ENCODE results near the gene PIGR.

PIGR gene, protein sequence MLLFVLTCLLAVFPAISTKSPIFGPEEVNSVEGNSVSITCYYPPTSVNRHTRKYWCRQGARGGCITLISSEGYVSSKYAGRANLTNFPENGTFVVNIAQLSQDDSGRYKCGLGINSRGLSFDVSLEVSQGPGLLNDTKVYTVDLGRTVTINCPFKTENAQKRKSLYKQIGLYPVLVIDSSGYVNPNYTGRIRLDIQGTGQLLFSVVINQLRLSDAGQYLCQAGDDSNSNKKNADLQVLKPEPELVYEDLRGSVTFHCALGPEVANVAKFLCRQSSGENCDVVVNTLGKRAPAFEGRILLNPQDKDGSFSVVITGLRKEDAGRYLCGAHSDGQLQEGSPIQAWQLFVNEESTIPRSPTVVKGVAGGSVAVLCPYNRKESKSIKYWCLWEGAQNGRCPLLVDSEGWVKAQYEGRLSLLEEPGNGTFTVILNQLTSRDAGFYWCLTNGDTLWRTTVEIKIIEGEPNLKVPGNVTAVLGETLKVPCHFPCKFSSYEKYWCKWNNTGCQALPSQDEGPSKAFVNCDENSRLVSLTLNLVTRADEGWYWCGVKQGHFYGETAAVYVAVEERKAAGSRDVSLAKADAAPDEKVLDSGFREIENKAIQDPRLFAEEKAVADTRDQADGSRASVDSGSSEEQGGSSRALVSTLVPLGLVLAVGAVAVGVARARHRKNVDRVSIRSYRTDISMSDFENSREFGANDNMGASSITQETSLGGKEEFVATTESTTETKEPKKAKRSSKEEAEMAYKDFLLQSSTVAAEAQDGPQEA
- 0.82 to 8.4 (median 3.0) reads per million in 18 experiments for total RNA-seq

DNA sequence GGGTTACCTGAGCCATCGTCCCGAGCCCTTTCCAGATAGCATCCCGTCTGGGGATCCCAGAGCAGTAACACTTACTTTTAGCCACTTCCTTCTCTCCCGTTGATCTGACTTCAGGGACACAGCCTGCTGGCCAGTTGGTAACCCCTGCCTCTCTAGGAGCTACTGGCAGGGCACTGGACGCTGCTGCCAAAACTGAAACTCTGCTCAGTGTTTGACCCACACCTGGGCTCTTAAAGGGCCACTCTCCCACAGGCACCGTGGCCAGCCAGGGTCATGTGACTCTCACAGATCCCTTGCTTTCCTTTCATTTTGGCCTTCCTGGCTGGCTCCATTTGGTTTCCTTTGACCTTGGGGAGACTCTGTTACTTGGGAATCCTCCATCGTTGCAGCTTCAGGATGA lies at the start of gene PIGR:
Gene PIGR, minus strand, starts transcription at position 206 of the 400 bp plus-strand sequence. CDS start 5,935 bp downstream, outside the sequence.
- DNase-seq, result no peak

DNA sequence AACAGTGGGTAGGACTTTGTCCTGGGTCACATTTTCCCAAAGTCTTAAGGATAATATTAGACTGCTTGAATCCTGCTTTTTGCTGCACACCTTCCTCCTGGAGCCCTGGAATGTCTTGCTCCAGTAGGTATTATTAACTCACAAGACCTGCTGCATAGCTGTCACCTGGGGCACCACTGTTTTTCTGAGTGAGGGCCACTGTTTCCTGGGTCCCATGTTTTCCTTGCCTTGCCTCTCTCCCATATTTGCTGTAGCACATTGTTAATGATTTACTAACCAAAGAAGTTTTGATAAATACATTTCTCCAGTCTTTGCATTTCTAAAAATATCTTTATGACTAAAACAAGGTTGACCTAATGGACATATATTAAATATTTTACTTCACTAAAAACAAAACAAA lies 46.5 kb upstream of the PIGR start:
- no peak for DNase-seq

DNA sequence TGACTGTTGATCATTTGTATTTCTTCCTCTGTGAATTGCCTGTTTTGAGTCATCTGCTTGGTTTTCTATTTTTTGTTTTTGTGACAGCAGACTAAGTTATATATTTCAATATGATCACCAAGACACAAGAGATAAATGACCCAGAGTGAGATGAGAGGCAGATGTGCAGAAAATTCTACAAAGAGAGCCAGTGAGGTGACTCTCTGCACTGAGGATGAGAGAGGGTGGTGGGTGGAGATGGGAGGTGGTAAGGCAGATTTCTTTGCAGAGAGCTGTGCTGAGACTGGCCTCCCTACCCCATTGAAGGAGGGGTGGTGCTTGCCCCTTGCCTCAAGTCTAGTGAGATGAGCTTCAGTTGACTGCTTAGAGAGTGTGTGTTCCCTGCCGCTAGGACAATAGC lies 41.6 kb upstream of the PIGR start:
- DNase-seq, result no peak

DNA sequence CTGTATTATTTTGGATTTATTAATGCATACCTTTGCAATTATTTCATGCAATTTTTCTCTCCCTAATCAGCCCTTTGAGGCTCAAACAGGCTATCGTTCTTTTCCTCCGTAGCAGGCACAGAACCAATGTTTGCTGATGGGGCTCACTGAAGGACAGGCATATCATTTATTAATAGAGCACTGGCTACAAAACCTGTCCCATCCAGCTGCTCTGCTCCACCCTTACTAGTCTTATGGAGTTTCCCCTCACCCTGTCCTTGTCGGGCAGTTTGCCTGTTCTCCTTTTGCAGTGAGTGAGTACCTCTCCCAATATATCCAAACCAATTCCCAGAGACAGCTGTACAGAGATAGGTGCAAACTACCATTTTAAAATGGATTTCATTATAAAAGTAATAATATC lies 40.6 kb upstream of the PIGR start:
- DNase-seq, result no peak

DNA sequence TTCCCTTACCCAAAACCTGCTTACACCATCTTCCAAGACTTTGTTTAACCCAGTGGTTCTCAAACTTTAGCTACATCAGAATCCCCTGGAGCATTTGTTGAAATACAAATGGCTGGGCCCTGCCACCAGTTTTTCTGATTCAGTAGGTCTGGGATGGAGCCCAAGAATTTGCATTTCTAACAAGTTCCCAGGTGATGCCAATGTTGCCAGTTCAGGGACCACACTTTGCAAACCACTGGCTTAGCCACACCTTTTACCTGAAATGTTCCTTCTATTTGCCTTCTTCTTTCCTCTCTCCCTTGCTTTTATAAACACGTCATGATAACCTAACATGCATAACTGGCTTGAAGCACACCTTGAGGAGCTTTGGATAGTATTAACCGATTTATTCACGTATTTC lies 40.1 kb upstream of the PIGR start:
- no peak for DNase-seq

DNA sequence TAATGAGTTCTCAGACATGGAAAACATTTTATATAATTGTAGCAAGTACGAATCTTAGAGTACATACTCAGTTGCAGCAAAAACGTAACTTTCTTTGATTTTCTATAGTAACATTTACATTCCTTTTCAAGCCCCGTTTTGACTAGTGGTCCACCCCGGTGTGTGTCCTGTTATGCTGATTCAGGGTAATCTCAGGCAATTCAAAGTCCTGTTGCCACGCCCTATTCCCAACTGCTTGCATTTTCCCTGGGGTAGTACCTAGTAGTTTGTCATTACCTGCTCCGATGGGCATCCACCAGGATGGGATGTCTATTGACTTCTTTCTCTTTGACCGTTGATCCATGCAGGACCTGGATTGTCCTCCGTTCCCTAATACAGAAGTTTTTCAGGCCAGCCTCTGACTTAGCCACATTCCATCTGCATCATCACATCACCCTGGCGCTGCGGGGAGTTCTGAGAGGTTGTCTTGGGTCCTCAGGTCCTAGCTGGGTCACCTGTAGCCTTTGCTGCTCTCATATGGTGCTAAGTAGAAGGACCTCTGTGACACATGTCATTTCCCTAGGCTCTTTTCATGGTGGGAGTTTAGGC lies 39.0 kb upstream of the PIGR start:
- DNase-seq, result no peak

DNA sequence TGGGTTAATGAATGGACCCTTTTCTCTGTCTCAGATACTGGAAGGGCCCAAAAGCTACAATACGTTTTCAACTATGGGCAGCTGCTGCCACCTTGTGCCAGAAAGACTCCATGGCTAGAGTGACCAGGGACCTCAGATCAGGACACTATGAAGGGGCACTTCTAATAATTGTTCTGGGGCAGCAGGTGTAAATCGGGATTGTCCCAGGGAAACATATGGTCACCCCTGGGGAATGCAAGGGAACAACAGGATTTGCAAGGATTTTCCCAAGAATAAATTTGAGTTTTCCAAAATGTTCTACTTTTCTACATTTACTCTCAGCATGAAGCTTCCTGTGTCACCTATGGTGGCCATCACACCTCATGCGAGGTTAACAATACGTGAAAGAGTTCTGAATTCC lies 36.0 kb upstream of the PIGR start:
- peak; percentile 75 to 78 for DNase-seq

DNA sequence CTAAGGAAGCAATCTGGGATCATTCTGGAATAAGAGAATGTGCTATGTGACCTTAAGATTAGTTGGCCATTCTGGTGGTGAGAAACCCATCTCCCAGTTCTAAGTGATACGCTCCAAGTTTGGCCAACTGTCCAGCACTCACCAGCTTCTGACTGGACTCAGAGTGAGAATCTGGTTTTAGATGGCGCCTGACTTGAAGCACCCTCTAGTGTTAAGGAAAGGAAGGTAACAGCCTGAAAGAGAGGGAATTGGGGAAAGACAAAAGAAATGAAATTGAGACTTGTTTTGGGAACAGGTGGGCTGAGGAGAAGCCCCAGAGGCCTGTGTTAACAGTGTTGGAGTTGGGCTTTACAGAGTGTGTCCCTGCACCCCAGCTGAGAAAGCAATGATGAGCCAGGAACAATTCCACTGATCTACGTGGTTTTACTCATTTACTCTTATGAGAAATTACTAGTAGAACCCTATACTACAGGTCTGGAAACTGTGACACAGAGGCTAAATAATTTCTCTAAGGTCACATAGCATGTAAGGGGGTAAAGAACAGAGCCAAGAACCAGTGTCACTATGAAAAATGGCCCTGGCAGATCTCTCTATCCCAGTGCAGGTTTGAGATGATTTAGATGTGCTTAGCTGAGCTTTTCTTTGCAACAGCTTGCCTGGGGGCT lies 33.2 kb upstream of the PIGR start:
- peak; percentile 35 to 46 for DNase-seq

DNA sequence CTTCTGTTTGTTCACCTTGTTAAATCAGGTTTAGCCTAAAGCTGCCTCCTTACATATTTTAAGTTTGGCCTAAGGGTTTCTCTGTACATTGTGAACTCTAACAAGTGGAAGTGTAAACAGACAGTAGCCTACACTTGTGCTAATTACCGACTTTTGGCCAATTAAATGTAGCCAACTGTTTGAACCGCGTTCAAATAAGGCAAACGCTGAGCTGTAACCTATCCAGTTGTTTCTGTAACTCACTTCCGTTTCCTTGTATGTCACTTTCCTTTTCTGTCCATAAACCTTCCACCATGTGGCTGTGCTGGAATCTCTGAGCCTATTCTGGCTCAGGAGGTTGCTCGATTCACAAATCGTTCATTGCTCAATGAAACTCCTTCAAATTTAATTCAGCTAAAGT lies 32.0 kb upstream of the PIGR start:
- no peak for DNase-seq

DNA sequence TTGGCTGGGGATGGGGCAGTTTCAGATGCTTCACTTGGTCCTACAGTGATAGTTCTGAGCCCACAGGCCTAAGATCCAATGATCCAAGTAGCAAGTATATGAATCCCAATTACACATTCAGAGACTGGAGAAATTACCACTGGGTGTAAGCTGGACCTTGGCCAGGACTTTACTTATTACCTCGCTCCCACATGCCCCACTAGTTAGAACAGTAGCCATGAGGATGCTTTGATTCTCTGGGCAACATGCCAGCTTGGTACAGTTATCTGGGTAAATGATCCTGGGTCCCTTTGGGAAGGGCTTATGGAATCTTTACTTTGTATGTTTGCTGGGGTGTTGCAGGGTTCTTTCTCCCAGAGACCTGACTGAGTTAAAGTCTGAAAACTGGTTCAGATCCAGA lies 29.0 kb upstream of the PIGR start:
- no peak for DNase-seq

DNA sequence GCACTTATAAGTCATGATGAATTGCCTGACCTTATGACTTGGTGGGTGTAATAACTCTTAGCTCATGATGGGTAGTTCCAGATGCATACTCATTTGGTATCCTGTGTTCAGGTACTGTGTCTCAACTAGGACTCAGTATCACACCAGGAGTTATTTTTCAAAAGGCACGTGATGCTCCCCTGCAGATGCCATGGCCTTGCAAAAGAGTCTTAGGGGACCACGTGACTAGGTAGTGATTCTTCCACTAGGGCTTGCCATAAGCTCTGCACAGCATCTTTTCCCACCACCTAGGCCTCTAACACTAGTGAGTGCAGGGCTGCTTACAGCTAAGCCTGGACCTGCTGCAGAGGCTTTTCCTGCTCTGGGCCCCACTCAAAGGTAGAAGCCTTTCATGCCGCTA lies 27.9 kb upstream of the PIGR start:
- DNase-seq, result no peak

DNA sequence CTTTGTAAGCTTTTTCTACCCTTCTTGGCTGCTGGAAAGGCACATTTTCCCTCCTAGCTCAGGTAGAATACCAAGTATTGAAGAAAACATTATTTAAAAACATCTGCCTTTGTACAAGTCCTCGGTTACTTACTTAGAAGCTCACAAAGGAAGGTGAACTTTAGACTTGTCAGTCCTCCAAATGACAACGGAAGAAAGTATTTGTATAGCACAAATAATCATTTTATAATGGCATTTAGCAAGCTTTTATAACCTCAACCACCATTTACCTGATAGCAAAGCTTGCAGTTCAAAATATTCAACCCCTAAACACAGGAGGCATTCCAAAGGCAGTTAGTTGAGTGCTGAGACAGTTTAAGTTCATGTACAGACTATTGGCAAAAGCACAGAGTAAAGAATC lies 26.5 kb upstream of the PIGR start:
- DNase-seq, result no peak

DNA sequence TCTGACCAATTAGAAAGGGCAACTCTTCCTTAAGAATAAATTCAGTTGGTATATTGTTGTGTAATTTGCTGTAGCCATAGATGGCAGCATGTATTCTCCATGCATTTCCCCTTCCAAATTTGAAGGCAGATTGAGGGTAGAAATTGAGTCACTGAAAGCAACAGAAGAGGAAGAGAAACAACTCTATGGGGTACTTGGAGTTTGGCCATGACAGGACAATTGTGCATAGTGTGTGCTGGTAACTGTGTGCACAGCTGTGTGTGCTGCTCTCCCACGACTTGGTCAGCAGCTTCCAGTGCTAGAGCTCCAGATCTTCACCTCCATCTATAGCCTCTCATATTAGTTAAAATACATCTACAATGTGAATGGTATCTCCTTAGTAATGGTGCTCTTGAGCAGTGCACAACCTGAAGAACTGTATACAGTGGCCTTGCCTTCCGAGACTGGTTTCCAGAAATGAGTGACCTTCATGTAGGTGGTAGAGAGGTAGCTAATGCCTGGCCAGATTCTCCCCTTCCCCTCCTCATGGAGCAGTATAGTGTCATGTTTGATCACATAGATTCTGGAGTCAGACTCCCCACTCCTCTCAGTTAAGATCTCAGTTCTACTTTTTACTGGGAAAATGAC lies 24.9 kb upstream of the PIGR start:
- DNase-seq, result peak; percentile 61 to 78

DNA sequence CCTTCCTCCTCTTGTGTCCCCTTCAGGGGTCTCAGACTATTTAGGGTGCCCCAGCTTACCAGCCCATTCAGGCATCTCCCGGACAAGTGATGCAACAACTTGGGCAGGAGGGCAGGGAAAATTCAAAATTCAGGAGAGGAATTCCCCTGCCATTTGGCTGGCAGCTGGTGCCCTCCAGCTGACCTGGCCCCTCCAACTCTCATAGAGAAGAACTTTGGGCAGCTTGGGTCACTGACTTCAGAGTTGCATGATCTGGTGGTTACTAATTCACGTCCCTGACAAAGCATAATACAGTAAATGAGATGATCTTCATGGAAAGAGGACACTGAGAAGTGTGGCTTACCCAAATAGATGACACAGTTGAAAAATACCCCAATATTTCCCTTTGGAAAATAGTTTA lies 24.2 kb upstream of the PIGR start, which contains the start of gene FCAMR:
Gene FCAMR, minus strand, starts transcription at position 15 of the 400 bp plus-strand sequence. CDS start 335 bp downstream, outside the sequence.
- peak; percentile 43 for DNase-seq

DNA sequence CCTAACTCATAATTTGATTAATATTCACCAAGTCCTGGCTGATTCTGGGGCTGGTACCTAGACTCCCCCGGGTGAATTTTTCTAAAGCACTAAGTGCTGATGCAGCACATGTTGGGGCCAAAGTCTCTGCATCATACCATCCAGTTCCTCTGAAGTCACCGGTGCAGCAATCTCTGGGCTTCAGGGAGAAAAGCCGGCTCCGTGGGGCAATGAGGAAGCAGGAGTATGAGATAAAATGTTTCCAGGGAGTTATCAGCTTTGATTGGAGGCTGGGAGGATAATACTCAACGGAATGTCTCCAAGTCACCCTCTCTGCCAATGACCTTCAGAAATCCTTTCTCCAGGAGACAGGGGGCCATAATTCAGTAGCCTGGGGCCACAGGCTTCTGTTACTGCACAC lies 22.8 kb upstream of the PIGR start:
- peak; percentile 26 to 67 for DNase-seq

DNA sequence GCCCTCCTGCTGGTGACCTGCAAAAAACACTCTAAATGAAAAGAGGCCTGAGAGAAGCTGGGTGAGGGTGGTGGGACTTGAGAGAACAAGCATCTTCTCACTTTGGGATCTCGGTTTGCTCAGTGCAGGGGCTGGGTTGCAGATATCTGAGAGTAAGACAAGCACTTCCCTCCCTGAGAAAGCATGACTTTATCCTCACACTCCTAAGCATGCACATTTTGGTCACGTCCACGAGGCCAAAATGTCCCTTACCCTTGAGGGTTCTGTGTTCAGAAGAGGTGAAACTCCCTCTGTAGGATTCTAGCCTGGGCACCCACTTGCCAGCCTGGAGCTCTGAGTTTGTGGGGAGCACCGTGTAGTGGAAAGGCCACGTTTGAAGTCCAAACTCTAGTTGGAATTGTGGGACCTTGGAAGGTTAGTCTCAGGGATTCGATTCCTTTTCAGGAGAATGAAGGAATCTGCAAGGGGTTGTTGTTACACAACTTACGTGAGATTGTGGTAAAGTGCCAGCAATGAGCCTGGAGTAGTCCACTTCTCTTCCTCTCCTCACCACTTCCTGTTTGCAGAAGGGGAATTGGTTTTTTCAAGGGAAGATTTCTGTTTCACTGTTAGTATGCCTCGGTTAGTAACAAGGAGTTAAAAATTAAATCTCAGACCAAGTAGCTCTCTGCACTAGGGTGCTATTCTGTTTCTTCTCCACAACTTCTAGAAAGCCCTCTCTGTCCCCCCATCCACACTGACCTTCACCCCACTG lies 21.0 kb upstream of the PIGR start:
- DNase-seq, result peak; percentile 80 to 85

DNA sequence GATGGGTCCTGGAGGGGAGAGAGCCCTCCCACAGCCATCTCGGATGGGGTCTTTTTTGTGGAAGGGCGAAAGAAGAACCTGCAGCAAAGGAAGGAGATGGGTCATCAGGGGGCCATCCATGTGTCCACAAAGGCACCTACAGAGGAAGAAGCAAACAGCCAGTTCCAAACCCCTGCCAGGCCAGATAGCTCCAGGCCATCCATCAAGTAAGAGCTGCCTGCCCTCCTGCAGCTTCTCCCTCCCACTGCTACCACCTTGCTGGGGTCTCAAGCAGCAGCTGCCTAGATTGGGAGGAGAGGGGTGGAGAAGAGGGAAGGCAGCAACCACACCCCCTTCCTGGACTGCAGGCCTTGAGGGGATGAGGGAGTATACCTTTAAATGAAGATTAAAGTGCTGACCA lies 19.5 kb upstream of the PIGR start:
- no peak for DNase-seq

DNA sequence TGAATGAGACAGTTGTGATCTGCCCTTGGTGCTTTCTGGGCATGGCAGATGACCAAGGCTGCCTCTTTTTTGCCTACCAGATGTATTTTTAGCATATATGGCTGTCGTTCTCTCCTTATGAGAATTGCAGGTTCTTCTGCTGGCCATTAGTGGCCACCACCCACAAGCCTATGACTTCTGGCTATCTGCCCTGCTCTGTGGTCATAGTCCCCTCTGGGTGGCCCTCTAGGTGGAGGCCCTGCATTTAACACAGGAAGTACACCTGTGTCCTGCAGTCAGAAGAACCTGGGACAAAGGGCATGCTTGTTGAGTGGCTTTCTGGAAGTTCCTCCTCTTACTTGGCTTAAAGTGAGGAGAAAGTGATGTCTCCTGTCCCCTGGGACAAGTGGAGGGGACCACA lies 17.5 kb upstream of the PIGR start:
- DNase-seq, result no peak

DNA sequence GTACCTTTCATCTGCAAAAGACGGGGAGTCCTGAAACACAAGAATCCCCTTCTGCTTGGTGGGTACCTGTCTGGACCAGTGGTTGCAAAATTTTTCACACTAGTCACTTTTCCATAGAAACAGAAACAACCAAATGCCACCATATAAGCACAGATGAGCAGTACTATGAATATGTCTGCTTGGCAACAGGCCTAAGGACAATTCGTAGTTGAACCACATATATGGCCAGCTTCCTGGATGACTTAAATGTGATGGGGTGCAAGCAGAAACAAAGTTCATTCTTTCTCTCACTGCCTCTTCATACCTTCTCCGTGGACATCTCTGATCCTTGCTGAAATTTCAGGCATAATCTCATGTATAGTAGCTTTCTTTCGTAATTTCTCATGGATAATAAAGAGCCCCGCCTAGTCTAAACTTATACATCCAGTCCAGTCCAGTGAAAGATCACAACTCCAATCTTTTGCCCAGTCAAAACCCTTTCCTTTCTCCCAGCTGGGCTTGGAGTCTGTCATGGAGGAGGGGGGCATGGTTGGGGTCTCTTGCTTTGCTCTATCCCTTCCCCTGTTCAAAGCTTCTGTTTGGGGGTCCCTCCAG lies 16.9 kb upstream of the PIGR start:
- DNase-seq, result no peak

DNA sequence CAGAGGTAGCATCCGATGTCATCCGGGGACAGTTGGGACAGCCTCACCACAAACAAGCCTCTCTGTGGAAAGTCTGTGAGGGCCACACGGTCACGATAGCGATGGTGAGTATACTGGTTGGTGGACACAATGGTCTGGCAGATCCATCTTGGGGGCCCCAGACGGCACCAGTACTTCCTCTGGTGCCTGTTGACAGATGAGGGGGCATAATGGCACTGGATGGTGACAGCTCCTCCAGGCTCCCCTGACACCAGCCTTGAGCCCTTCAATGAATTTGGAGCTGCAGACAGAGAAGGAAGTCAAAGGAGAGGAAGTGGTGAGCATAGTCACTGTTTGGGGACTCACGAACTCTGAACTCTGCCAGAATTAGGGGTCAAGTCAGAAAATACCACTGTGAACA lies 16.0 kb upstream of the PIGR start:
- DNase-seq, result peak; percentile 48 to 63

DNA sequence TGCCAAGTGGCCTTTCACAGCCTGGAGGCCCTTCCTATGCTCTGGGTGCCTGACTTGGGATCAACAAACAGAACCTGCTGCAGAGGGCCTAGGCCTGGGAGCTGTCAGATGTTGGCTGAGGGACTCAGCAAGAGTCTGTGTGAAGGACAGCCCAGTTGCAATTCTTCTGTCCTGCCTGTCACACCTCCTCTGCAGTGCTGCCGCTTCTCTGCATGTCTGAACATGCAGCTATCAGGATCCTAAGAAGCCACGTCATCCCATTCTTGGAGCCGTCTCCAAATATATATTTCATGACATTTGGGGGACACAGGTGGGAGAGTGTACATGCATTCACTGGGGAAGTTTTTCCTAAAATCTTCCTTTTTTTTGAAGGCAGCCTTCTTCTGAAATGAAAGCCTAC lies 15.4 kb upstream of the PIGR start:
- no peak for DNase-seq
